Fibroblast of upper back skin (primary cell): ENCODE measurements around the gene SNX18.

Source experiments
- DNase-seq: peaks from one replicate; pipeline ENCODE4 v3.0.0-alpha.2; 2013

Gene SNX18

DNA sequence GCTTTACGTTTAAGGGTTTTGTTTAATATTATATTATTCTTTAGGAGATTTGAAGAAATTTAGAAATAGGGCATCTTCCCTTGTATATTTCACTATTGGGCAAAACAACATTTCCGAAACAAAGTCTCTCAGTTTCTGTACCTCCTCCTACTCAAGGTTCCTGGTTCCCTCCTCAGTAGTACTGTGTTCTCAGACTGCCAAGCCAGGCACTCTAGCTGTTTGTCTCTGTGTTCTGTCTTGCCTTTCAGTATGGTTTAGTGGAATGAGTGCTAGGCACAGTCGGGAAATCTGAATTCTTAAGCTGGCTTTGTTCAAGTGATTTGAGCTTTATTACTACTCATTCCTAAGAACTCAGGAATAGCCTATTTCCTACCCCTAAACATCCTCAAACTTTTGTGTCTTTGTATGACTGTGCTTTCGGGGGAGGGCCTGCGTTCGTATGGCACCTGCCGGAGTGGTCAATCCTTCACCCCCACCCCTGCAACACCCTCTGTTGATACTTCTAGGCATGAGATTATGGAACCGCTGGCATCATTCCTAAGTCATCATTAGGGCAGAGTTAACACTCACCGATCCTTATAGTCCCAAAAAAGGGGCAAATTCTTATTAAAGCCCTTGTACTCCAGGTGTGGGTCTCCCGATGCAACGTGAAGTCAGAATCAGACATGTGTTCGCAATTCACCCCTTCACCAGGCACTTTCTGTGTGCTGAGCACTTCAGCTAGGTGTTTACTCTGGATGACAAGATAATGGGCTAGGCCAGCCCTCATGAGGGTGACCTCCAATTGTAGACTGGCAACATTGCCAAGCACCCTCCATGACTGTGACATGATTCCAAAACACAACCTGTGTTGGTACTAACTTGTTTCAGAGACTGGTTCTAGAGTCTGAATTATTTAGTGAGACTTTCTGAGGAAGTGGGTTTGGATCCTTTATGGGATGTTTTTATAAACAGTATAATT is 24.5 kb downstream of the SNX18 start:
- DNase-seq = no peak

DNA sequence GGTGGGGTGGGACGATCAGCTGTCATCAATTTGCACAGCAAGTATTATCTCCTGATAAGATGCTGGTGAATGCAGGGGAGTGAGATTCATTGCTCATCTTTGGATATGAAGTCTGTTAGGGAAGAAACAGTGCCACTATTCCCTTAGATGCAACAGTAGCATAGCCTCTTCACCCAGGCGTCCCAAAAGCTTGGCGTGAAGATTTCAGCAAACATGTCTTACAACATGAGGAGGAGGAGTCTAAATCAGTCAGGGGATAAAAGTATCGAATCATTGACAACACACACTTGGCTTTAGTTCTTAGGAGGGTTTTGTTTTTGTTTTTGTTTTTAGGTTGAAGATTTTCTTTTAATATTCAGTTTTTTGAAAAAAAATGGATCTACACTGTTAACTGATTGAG is 26.5 kb downstream of the SNX18 start:
- DNase-seq = no peak

DNA sequence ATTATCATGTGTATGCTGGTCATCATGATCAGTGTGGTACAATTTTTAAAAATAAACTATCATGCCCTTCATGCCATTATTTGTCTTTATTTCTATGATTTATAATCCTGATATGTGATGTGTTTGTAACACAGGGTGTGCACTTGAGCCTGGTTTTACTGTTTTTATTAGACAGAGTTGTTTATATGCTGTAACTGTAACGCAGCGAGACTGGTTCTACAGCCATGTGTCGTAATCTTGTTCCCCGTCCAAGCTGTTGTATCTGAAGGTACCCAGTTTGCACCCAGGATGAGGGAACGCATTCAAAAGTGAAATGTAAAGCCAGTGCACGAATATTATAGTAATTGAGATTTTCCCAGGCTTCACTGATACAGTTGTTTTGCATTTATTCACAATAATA is 28.2 kb downstream of the SNX18 start:
- DNase-seq = no peak

DNA sequence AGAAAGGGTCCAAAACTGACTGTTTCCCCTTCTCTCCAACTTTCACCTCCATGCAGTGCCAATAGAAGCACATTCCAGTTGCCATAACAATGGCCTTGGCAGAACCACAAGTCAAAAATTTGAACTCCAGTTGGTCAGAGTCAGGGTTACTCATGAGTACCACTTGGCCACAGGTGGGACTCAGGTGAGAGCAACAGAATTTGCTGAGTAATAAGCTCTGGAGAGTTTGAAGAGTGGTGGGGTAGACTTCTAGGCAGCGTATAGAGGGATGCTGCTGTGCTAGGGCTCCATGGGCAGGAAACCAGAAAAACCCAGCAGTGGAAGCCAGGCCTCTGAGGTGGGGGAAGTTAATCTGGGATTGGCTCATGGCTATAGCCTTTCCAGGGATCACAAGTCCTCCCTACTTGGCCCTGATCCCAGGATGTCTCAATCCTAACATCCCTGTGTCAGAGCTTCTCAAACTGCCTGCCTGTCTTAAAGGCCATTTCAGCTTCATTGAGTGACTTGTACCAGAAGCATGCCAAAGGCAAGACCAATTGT is 30.2 kb downstream of the SNX18 start:
- DNase-seq = peak; percentile 89

DNA sequence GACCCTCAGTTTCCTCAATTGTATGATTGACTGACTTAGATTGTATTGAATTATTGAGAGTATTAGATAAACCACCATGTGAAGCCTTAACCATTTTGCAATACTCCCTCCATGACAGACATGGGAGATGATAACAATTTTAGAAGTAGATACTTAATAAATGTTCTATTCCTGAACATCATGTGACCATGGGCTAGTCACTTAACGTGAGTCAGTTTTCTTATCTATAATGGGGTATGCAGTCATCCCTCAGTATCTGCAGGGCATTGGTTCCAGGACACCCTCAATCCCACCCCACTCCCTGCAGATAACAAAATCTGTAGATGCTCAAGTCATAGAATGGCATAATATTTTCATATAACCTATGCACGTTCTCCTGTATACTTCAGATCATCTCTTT is 31.0 kb downstream of the SNX18 start:
- no peak for DNase-seq

DNA sequence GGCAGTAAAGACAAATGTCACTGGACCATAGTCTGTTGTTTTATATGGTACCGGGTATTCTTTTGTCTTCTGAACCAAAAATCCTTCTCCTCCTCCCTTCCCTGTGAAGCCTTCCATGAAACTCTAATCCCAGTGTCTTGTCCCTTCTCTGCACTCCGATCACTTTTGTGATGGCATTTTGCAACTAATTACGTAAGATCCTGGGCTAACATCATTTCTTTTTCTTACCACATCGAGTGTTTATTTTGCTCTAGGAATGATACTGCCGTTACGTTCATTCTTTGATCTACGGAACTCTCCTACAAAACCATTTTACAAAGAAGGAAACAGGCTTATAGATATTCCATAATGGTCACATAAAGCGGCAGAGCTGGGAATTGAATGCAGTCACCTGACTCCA is 33.7 kb downstream of the SNX18 start:
- DNase-seq = no peak

DNA sequence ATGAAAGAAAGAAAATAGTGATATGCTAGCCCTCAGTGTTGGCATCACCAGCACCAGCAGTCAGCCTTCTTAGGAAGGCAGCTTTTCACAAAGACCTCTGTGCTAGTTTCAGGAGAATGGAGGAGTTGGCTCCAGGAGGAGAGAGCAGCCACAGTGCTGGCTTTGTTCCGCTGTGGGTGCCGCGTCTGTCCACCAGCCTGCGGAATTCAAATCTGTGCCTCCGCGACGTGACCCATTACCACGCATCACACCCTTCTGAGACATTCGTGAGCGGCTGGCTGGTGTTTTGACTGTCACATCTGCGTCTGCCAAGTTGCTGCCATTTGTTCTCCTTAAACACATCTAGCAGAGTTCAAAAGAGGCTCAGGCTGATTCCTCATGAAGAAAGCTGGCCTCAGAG is 34.4 kb downstream of the SNX18 start:
- DNase-seq = no peak

DNA sequence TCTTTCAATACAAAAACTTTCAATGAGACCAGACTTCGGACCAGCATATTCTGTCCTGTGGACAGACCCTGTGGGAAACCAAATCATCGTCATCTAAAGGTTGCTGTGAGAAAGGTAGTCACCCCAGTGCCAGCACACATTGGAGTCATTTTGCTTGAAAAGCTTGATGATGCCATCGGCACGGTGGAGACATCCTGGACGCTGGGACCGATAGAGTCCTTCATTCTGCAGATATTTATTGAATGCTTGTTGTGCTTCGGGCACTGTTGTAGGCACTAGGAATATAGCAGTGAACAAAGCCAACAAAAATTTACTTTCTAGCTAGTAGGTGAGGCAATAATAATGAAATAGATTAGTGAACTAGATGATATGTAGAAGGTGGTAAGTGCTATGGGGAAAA is 34.9 kb downstream of the SNX18 start:
- DNase-seq = no peak

DNA sequence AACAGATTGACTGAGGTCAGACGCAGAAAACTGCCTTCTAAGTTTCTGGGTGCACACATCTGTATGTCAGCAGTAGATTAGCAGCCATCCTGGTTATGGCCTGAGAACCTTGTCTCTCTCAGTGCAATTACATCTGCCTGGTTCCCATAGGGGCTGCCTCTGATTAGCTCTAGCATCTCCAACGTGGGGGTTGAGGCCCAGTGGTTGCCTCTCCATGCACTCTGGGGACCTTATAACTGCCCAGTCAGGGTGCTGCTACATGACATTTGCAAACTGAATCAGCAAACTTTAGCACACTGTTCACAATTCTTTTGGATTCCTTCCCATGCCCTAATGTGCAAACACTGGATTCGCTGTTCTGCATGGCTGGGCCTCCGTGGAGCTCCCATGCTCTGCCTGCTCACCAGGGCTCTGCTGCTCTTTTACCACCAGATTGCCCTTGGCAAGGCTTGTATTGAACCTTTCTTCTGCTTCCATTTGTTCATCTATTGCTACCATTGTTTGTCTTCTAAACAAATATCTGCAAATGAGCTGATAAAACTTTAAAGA is 36.2 kb downstream of the SNX18 start:
- no peak for DNase-seq

DNA sequence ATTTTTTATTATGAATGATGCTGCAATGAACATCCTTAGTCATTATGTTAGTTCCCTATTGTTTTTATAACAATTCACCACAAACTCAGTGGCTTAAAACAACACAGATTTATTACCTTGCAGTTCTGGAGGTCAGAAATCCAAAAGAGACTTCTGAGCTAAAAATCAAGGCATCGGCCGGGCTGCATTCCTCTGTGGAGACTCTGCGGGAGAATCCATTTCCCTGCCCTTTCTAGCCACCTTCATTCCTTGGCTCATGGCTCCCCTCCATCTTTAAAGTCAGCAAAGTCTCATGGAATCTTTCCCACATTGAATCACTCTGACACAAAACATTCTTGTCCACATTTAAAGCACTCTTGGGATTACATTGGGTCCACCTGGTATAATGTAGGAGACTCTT is 38.6 kb downstream of the SNX18 start:
- peak; percentile 76 for DNase-seq

DNA sequence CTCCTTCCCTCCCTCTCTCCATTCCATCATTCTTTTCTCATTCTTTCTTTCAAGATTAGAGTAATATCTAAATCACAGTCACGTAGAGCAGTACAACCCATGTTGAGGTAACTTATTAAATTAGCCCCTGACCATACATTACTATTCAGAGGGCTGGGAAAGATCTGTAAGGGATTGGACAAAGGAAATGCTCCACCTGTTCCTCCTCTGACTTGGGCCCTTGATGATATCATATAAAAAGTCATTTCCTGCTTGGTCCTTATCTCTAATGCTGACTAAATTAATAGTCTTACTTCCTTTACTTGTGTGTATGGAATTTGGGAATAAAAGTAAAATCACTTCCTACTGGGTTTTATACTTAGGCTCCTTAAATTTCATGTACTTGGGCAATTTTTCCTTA is 40.8 kb downstream of the SNX18 start:
- no peak for DNase-seq

DNA sequence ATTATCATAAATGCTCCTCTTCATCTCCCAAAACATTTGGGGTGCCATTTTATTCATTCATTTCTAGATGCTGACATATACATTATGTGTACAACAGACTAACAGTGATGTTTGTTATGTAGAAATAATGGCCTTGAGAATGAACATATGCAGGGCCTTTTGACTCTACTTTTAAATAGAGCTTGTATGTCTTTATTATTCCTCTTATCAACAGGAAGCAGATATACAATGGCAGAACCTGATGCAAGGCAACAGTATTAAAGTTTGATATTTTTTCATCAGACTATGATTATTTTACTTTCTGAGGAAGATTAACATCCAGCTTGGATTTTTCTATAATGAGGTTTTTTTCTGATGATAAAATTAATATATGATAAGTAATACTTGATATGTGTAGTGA is 44.1 kb downstream of the SNX18 start:
- DNase-seq = no peak

DNA sequence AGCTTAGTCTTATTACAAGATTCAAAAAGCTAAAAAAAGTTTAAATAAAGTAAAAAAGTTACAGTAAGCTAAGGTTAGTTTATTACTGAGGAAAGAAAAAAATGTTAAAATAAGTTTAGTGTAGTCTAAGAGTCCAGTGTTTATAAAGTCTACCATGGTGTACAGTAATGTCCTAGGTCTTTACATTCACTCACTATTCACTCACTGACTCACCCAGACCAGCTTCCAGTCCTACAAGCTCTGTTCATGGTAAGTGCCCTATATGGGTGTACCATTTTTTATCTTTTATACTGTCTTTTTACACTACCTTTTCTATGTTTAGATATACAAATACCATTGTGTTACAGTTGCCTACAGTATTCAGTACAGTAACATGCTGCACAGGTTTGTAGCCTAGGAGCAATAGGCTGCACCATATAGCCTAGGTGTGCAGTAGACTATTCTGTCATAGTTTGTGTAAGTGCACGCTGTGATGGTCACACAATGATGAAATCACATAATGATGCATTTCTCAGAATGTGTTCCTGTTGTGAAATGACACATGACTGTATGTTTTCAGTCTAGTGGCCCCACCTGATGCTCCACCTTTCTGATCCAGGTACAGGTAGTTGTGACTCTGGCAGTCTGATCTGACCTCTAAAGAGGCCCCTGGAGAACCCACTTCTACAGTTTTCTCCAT is 45.7 kb downstream of the SNX18 start:
- DNase-seq = no peak

DNA sequence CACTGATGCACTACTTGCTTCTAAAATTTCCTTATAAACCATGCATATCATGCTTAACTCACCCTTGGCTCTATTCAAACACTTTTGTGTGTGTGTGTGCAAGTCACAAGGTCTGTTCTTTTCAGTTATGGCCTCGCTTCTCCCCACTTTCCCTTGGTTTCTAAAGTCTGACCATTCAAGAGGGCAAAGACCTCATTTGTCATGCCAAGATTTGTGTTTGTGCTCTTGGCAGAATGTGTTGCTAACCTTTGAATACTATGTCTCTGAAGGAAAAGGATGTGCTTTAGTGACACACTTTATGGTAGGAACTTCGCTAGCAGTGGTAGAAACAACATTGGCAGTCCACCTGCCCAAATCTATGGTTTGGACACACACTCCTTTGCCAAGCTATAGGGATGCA is 50.4 kb downstream of the SNX18 start:
- DNase-seq = no peak

DNA sequence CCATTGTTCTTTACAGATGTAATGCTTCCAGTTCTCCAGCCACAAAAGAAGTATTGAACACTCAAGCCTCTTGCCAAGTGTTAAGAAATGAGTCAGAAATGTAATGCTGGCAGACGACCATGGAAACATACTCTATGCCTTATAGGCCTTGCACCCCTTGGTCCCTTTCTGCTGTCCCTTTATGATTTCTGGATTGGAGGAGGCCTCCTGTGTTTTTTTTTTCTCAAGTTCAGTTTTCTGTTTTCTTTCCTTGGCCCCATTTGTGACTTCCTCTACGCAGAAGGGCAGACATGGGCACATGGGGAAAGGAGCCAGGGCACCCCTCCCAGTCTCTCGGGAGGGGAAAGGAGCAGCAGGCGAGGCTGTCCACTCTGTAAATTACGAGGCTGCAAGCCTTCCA is 53.4 kb downstream of the SNX18 start:
- DNase-seq = peak; percentile 76

DNA sequence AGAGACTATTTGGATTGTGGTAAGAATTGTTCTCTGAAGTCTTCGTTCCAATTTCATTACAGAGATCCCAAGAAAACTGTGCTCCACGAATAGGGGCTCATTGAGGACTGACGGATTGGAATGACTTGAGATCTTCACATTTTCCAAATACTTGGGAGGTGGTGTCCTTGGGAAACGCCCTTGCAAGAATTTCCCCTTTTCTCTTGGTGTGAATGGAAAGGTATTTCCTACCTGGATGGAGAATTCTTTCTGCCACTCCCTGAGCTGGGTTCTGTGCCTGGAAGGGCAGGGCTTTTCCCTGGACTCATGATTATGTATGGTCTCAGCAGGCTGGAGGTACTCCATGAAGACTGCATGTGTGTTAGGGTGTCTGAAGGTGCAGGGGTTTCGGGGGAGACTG is 53.9 kb downstream of the SNX18 start:
- DNase-seq = no peak

DNA sequence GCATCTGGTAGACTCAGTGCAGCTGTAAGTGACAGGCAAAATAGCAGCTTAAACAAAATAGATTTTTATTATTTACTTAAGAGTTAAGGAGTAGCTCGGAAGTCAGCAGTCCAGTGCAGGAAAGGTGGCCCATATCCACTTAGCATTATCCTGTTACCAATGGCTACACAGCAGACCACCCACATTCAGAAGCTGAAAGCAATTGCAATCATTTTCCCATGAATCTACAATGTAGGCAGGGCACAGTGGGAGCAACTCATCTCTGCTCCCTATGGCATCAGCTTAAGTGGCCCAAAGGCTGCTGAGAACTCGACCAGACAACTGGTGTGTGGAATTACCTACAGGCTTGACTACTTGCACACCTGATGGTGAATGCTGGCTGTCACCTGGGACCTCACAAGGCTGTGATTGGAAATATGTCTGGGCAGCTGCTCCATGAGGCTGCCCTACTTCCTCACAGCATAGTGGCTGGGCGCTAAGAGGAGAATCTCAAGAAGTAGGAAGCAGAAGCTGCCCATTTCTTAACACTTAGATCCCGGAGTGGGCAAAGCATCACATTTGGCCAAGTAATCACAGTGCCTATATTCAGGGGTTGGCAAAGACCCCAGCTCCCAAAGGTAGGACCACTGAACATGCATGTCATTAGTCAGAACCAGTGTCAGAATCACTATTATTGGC is 56.4 kb downstream of the SNX18 start:
- DNase-seq = no peak

DNA sequence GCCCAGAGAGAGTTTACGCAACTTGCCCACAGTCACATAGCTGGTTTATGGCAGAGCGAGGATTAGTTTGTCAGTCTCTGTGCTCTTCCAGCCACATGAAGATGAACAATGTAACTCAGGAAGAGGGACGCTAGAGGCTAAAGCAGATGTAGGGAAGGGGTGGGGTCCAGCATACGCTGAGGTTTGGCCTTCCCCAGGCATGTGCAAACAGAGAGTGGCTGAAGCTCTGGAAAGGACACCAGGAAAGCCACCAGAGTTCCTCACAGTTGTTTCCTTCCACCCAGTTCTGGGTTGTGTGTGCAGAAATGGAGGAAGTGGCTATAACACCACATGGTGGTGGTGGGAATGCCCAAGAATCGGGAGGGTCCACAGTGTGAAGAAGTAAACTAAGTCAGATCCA is 60.0 kb downstream of the SNX18 start:
- no peak for DNase-seq

DNA sequence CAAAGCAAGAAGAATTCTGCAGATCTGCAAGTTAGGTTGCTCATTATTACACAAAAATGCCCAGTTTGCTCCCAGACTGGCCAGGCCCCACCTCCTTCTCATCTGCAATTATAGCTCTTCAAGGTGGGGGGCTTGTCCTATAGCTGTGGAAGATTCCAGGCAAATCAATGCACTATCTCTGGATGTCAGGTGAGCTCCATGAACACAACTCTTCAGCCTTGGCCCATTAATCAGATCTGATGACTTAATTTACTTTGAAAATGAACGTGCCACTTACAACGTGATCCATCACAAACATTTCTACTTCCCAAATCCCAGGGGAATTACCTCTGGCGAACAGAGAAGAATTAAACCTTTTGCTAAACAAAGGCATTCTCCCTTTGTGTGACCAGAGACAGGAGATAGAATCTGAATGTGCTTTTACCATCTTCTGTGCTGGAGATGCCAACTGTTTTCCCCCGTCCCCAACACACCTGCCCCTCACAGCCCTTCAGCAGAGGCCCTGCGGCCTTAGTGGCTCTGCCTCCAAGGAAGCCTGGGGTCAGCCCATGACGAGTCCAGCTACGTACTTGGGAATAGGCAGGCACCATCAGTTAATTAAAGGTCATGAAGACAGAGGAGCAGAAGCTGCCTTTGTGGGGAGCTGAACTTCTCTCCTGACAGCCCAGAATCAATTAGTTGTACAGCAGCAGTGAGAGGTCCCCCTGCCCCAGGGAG is 60.5 kb downstream of the SNX18 start:
- DNase-seq = no peak

DNA sequence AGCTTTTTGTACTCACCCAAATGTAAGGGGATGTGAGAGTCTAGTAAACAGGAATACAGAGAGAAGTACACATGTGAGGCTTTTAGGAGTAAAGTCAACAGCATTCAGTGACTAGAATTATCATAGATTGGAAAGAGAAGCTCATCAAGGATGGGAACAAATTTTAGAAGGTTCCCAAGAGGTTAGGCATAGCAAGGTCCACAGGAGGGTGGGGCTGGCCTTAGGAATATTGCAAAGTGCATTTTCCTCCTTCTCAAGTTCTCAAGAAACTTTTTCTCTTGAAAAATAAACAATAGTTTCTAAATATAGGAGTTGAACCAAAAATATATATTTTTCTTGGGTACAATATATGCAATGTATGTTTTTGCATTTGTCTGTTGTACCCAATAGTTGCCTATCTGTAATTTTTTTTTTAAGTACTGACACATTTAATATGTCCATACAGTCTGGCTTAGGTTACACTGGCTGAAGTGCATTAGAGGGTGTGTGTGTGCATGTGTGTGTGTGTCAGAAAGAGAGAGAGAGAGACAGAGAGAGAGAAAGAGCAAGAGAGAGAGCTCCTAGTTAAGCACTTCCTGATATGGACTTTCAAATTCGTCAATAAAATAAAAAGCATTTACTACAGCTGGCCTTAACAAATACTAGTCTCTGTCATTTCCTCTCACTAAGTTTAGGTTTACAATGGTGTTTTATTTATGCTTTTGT is 62.2 kb downstream of the SNX18 start:
- DNase-seq = no peak

DNA sequence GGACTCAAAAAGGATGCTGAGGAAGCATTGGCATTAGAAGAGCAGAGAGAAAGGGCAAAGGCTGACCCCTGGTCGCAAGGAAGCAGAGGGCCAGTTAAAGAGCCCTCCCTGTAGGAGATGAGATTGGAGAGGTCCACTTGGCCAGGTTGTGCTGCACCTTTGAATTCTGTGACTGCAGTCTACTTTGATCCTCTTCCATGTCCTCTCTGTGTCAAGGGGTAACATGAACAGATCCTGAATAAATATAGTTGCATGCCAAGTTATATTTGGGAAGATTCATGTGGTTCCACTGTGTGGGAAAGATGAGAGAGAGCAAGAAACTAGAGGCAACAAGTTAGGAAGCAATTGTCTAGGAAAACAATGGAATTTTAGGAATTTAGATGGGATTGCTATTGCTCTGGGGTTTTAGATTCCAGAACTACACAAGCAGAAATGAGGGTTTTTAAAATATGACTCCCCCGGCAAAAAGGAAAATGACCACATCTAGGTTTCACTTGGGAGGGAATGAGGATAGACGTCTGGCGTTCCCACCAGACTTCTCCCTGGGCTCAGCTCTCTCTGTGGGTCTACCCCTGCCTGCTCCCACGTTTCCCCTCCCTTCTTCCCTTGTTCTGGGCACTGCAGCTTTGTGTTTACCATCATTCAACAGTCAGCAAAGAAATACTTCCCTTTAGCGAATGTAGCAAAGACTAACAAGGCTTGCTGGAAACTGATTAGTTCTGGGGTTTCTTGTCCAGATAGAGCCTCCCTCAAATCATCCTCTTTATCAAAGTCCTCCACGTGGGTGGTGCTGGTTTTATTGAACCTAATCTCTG is 63.6 kb downstream of the SNX18 start:
- peak; percentile 85 for DNase-seq
